HepG2 (cell line): ENCODE measurements around the gene SEPTIN11. TPM values are rescaled to one million over a fixed set of nuclear protein-coding genes. Genes with fewer than 3 reads are reported as not detected.
A peak's percentile ranks its signal among the peaks of the same experiment; 100 is the strongest.
"Not testable (repeated sequence)": the region's sequence is repeated elsewhere in the genome, so short reads cannot be mapped to it uniquely, and the experiment has no call there.

Experiments used
- ATAC-seq: fragments of 200-7000 bp; cut with Tn5 transposase; 3 replicates; pipeline ENCODE4 v1.9.1; 2020; ENCODE audit warnings: mild to moderate bottlenecking, moderate library complexity
- BruUV-seq: library from RNA; stranded (reverse); fragments of 400-500 nt; replicated peaks from 2 replicates; lab custom pipeline; 2021; lab: Mats Ljungman, UMichigan
- CTCF ChIA-PET: fragments of 300-600 bp; formaldehyde crosslinking; extraction: SDS; loops from one replicate; lab custom pipeline; 2021; ENCODE audit warnings: low total read pairs, inconsistent platforms, low intra/inter-chr PET ratio; lab: Yijun Ruan, JAX
- POLR2A ChIA-PET: fragments of 350-600 bp; sonication (Branson Sonifier 250); formaldehyde crosslinking; loops from one replicate; lab custom pipeline; 2020; ENCODE audit warnings: antibody characterized with exemption, inconsistent platforms; lab: Yijun Ruan, JAX
- DNase-seq: peaks from one replicate; pipeline ENCODE4 v3.0.0-alpha.2; 2015; ENCODE audit warnings: low spot score
- FAIRE-seq: peaks from 3 replicates; lab custom pipeline; 2011; peaks lifted over from hg19 to GRCh38; lab: Jason Lieb, UNC
- H2AFZ ChIP-seq: one replicate; pipeline ENCODE4 v1.6.1; 2011; ENCODE audit warnings: low read length, inconsistent platforms
- H3K27ac ChIP-seq: fragments of 300-600 bp; 3 replicates; pipeline ENCODE4 v1.8.0; 2011; ENCODE audit warnings: mixed run types, mild to moderate bottlenecking, mixed read lengths, low read length, inconsistent platforms; ENCODE audit not compliant: insufficient read depth; ENCODE audit errors: extremely low read length
- H3K27me3 ChIP-seq, 2 experiments: fragments of 200-600 bp in 1 of 2; 2 replicates in 1 of 2; 3 replicates in 1 of 2; pipeline versions ENCODE4 v1.6.0 to v1.8.0; 2011; ENCODE audit warnings: low read length in 2 of 2, mild to moderate bottlenecking in 2 of 2, moderate library complexity in 2 of 2, inconsistent platforms in 1 of 2; ENCODE audit not compliant: insufficient read depth in 2 of 2, control insufficient read depth in 1 of 2
- H3K36me3 ChIP-seq, 2 experiments: fragments of 200-600 bp in 1 of 2; replicated peaks in 1 of 2; 2 replicates in 1 of 2; 3 replicates in 1 of 2; pipeline versions ENCODE4 v1.5.1 to v1.8.0; 2011; ENCODE audit warnings: low read length in 2 of 2, inconsistent platforms in 1 of 2; ENCODE audit not compliant: insufficient read depth in 2 of 2, control insufficient read depth in 1 of 2
- H3K4me1 ChIP-seq: 2 replicates; pipeline ENCODE4 v1.5.1; 2012; ENCODE audit warnings: low read length, inconsistent platforms; ENCODE audit not compliant: insufficient read depth
- H3K4me2 ChIP-seq: 2 replicates; pipeline ENCODE4 v1.6.0; 2011; ENCODE audit warnings: low read depth, low read length, inconsistent platforms
- H3K4me3 ChIP-seq, 3 experiments: fragments of 200-600 bp in 1 of 3; sonication (generic), shearing (Covaris generic) in 1 of 3; replicated peaks in 1 of 3; 2 replicates each; pipeline ENCODE4 v1.5.1; 2011 to 2016; ENCODE audit warnings: low read length in 3 of 3, inconsistent platforms in 2 of 3, low read depth in 2 of 3, mild to moderate bottlenecking in 2 of 3, control low read depth in 1 of 3, mixed read lengths in 1 of 3; ENCODE audit not compliant: insufficient read depth in 1 of 3
- H3K79me2 ChIP-seq: one replicate; pipeline ENCODE4 v1.6.1; 2011; ENCODE audit warnings: low read length, inconsistent platforms; ENCODE audit not compliant: insufficient read depth
- H3K9ac ChIP-seq: 2 replicates; pipeline ENCODE4 v1.6.0; 2011; ENCODE audit warnings: mild to moderate bottlenecking, low read depth, low read length, inconsistent platforms; ENCODE audit not compliant: insufficient read depth
- H3K9me3 ChIP-seq: 2 replicates; pipeline ENCODE4 v1.5.1; 2012; ENCODE audit warnings: mild to moderate bottlenecking, low read length
- H4K20me1 ChIP-seq: 2 replicates; pipeline ENCODE4 v1.6.0; 2011; ENCODE audit warnings: inconsistent platforms, mild to moderate bottlenecking, low read length, moderate library complexity; ENCODE audit not compliant: insufficient read depth
- CEBPB ChIP-seq: IDR thresholded peaks from 2 replicates; pipeline ENCODE4 v1.6.1; 2011; ENCODE audit warnings: low read depth, low read length, improper control_type of control experiment, borderline replicate concordance
- MIER3 ChIP-seq: IDR thresholded peaks from 2 replicates; pipeline ENCODE4 v1.6.1; 2016; ENCODE audit warnings: missing compliant biosample characterization, borderline replicate concordance
- RNF219 ChIP-seq: sonication (generic); formaldehyde crosslinking; IDR thresholded peaks from 2 replicates; pipeline ENCODE4 v1.5.0; 2020; ENCODE audit warnings: mild to moderate bottlenecking, missing genetic modification reagents
- ZNF543 ChIP-seq: sonication (generic); formaldehyde crosslinking; IDR thresholded peaks from 2 replicates; pipeline ENCODE4 v1.4.0; 2020; ENCODE audit warnings: mild to moderate bottlenecking, missing genetic modification reagents
- ZNF740 ChIP-seq: sonication (generic); formaldehyde crosslinking; IDR thresholded peaks from 2 replicates; pipeline ENCODE4 v1.4.0; 2020; ENCODE audit warnings: missing genetic modification reagents
- WGBS: methylation state at CpG from one replicate; pipeline ENCODE4 v1.1.6; 2017; ENCODE audit warnings: low lambda C conversion rate; 5-methylcytosine and 5-hydroxymethylcytosine counted together
- in situ Hi-C: cut with HindIII; loops from 2 replicates; pipeline ENCODE4 v1.10.0; 2017; ENCODE audit warnings: low pct_unique_long_range_greater_than_20kb; ENCODE audit not compliant: extremely low pct_ligation_motif_present
- intact Hi-C: fragments of 100-400 bp; cut with micrococcal nuclease; formaldehyde crosslinking; loops from one replicate; pipeline ENCODE4 v1.10.0; 2022; ENCODE audit not compliant: unreplicated experiment
- polyA plus RNA-seq, 8 experiments: library from polyadenylated mRNA; depleted of rRNA in 3 of 8; stranded (reverse) in 7 of 8; unstranded in 1 of 8; fragments of >200 nt; fragmentation: Illumina TruSeq in 4 of 8; extraction: Trizol in 4 of 8; gene quantifications; 2 replicates each; pipeline versions ENCODE4 v1.2.1 to v1.2.3, GENCODE V29; 2011 to 2016; ENCODE audit warnings: low read depth in 4 of 8, missing spikeins in 1 of 8, mixed read lengths in 1 of 8; ENCODE audit not compliant: insufficient read depth in 1 of 8
- total RNA-seq, 5 experiments: library from RNA; depleted of rRNA; stranded (reverse); fragments of >200 nt; fragmentation: Illumina TruSeq; extraction: Trizol; gene quantifications; 2 replicates each; pipeline ENCODE4 v1.2.3, GENCODE V29; 2016; ENCODE audit warnings: low read depth in 1 of 5

SEPTIN11 gene
- total and polyA plus RNA-seq, 2 of the 13 experiments (the other 11 are each of a cell fraction or from before 2014, with no cell fraction given): 28.9 to 47.3 TPM

GRCh38 chr4:76963131-76963750 lies 13.7 kb downstream of the SEPTIN11 start:
- ChIA-PET POLR2A (interaction anchor here (0.7 kb wide), 1 partner anchor 13 kb away, joined by 3 read pairs; no protein-coding TSS in a partner anchor), CTCF (no interaction called here)
- Histone ChIP-seq H3K4me1 (peaks cover 10% of the 10 kb centered on the region), H3K27ac (no peak overlapping the region), H3K27me3 (no peaks in the 10 kb centered on the region; a peak in 1 of 5 replicates), H2AFZ (no peak overlapping the region), H3K4me3 (no peak overlapping the region), H3K36me3 (no peaks in the 10 kb centered on the region), H3K9me3 (no peaks in the 10 kb centered on the region), H3K79me2 (peaks cover 10% of the 10 kb centered on the region), H3K4me2 (no peak overlapping the region), H3K9ac (no peak overlapping the region), H4K20me1 (no peaks in the 10 kb centered on the region)
- no peak for TF ChIP-seq RNF219
- no peak for TF ChIP-seq ZNF740 (CRISPR knock-in tag)
- TF ChIP-seq ZNF543 (CRISPR knock-in tag): no peak
- peak; percentile 56; the same call in 1 of the 2 replicates for TF ChIP-seq CEBPB
- TF ChIP-seq MIER3 (CRISPR knock-in tag): no peak
- in situ Hi-C loops (no loop called here), intact Hi-C loops (no loop called here)
- no TSS peak for BruUV-seq
- DNase-seq (no peak), ATAC-seq (no peak), FAIRE-seq (no peak)
- WGBS: 93% methylated on average over 4 of the region's 4 CpGs

- intact Hi-C loops, BruUV-seq, H3K27ac ChIP-seq, H4K20me1 ChIP-seq, H3K79me2 ChIP-seq, ATAC-seq, CTCF ChIA-PET, H3K4me3 ChIP-seq, H3K27me3 ChIP-seq, H3K9ac ChIP-seq, FAIRE-seq, DNase-seq, in situ Hi-C loops, H3K36me3 ChIP-seq, H3K9me3 ChIP-seq, H3K4me2 ChIP-seq, H2AFZ ChIP-seq: not testable (repeated sequence)
- POLR2A ChIA-PET: interaction anchor here (1.4 kb wide), 1 partner anchor 15 kb away, joined by 4 read pairs; the partner anchor contains the start of gene SEPTIN11
- H3K4me1 ChIP-seq: peaks cover 10% of the 10 kb centered on the region
- WGBS: 100% methylated on average over 1 of the region's 1 CpG
Measured at GRCh38 chr4:76963927-76964326, 14.4 kb downstream of the SEPTIN11 start.
